K562 (cell line): Measurements from ENCODE around the gene UBE2E2. TPM values are rescaled to one million over a fixed set of nuclear protein-coding genes. Genes with fewer than 3 reads are reported as not detected.

Experiments
- ATAC-seq: fragments of 200-7000 bp; cut with Tn5 transposase; 3 replicates; pipeline ENCODE4 v1.9.1; 2020; ENCODE audit warnings: moderate library complexity
- BruUV-seq: library from RNA; stranded (reverse); fragments of 400-500 nt; replicated peaks from 2 replicates; lab custom pipeline; 2021; lab: Mats Ljungman, UMichigan
- CTCF ChIA-PET: fragments of 300-600 bp; formaldehyde crosslinking; extraction: SDS; loops from one replicate; lab custom pipeline; 2021; ENCODE audit warnings: low intra/inter-chr PET ratio; lab: Yijun Ruan, JAX
- POLR2A ChIA-PET: fragments of 300-600, 350-650 bp; sonication (Branson Sonifier 250); formaldehyde crosslinking; extraction: SDS; loops from one replicate; lab custom pipeline; 2021; ENCODE audit warnings: antibody characterized with exemption, inconsistent platforms; lab: Yijun Ruan, JAX
- DNase-seq, 4 experiments: peaks; one replicate each; pipeline versions ENCODE4 v3.0.0 to v3.0.0-alpha.2; 2011 to 2018; ENCODE audit warnings: low spot score in 3 of 4, mixed read lengths in 3 of 4; ENCODE audit errors: extremely low read depth in 1 of 4
- FAIRE-seq: peaks from 2 replicates; lab custom pipeline; 2011; peaks lifted over from hg19 to GRCh38; lab: Jason Lieb, UNC
- H2AFZ ChIP-seq: 2 replicates; pipeline ENCODE4 v1.6.0; 2011; ENCODE audit warnings: low read depth, low read length, control low read depth, inconsistent platforms
- H3K27ac ChIP-seq: fragments of 200-600 bp; 3 replicates; pipeline ENCODE4 v1.8.0; 2011; ENCODE audit warnings: low read depth, mild to moderate bottlenecking, control low read depth, inconsistent platforms, low read length, moderate library complexity, mixed read lengths; ENCODE audit errors: extremely low read depth
- H3K27me3 ChIP-seq, 2 experiments: fragments of 300-600 bp in 1 of 2; 2 replicates in 1 of 2; 3 replicates in 1 of 2; pipeline versions ENCODE4 v1.6.0 to v1.8.0; 2011; ENCODE audit warnings: inconsistent platforms in 2 of 2, low read length in 2 of 2, mild to moderate bottlenecking in 1 of 2, mixed read lengths in 1 of 2, moderate library complexity in 1 of 2; ENCODE audit not compliant: control insufficient read depth in 2 of 2, insufficient read depth in 2 of 2
- H3K36me3 ChIP-seq: fragments of 300-600 bp; 3 replicates; pipeline ENCODE4 v1.8.0; 2011; ENCODE audit warnings: mild to moderate bottlenecking, low read length, inconsistent platforms; ENCODE audit not compliant: control insufficient read depth, insufficient read depth
- H3K4me1 ChIP-seq, 2 experiments: fragments of 200-600 bp in 1 of 2; replicated peaks in 1 of 2; 2 replicates in 1 of 2; 3 replicates in 1 of 2; pipeline versions ENCODE4 v1.5.1 to v1.8.0; 2011; ENCODE audit warnings: inconsistent platforms in 2 of 2, low read length in 2 of 2, mild to moderate bottlenecking in 1 of 2, mixed read lengths in 1 of 2, moderate library complexity in 1 of 2; ENCODE audit not compliant: control insufficient read depth in 2 of 2, insufficient read depth in 2 of 2
- H3K4me2 ChIP-seq: 2 replicates; pipeline ENCODE4 v1.6.1; 2011; ENCODE audit warnings: low read length, control low read depth, inconsistent platforms, mixed read lengths; ENCODE audit not compliant: insufficient read depth
- H3K4me3 ChIP-seq: fragments of 200-600 bp; sonication (generic), shearing (Covaris generic); 2 replicates; pipeline ENCODE4 v1.5.1; 2016; ENCODE audit warnings: control low read depth, inconsistent platforms
- H3K79me2 ChIP-seq: fragments of 200-600 bp; 3 replicates; pipeline ENCODE4 v1.8.0; 2011; ENCODE audit warnings: low read length, inconsistent platforms; ENCODE audit not compliant: control insufficient read depth, insufficient read depth
- H3K9ac ChIP-seq, 2 experiments: 2 replicates each; pipeline versions ENCODE4 v1.6.0 to v1.6.1; 2011; ENCODE audit warnings: low read depth in 2 of 2, low read length in 2 of 2, control low read depth in 1 of 2, inconsistent platforms in 1 of 2, mild to moderate bottlenecking in 1 of 2, mixed read lengths in 1 of 2; ENCODE audit not compliant: insufficient read depth in 1 of 2
- H3K9me1 ChIP-seq: one replicate; pipeline ENCODE4 v1.6.0; 2011; ENCODE audit warnings: inconsistent platforms, mild to moderate bottlenecking, low read length, moderate library complexity; ENCODE audit not compliant: control insufficient read depth, insufficient read depth
- H3K9me3 ChIP-seq: replicated peaks from 2 replicates; pipeline ENCODE4 v1.5.1; 2011; ENCODE audit warnings: low read depth, low read length, inconsistent platforms; ENCODE audit not compliant: control insufficient read depth, insufficient read depth
- H4K20me1 ChIP-seq: replicated peaks from 2 replicates; pipeline ENCODE4 v1.6.1; 2011; ENCODE audit warnings: low read length, inconsistent platforms, mixed read lengths; ENCODE audit not compliant: control insufficient read depth, insufficient read depth
- ATF2 ChIP-seq: sonication (generic); formaldehyde crosslinking; IDR thresholded peaks from 2 replicates; pipeline ENCODE4 v1.8.1; 2022; ENCODE audit warnings: missing genetic modification reagents
- CCAR2 ChIP-seq: fragments of 200-400 bp; formaldehyde crosslinking; IDR thresholded peaks from 2 replicates; pipeline ENCODE4 v1.6.1; 2017; ENCODE audit warnings: mild to moderate bottlenecking, low read depth, low read length
- ESRRA ChIP-seq: fragments of 450-650 bp; IDR thresholded peaks from 2 replicates; pipeline ENCODE4 v1.6.1; 2014; ENCODE audit warnings: low read depth, mild to moderate bottlenecking, moderate library complexity, borderline replicate concordance
- GATAD2A ChIP-seq: fragments of 450-650 bp; IDR thresholded peaks from 2 replicates; pipeline ENCODE4 v1.6.1; 2017
- NCOA1 ChIP-seq: fragments of 450-650 bp; IDR thresholded peaks from 2 replicates; pipeline ENCODE4 v1.6.1; 2016; ENCODE audit warnings: low read depth
- POLR2B ChIP-seq: fragments of 450-650 bp; IDR thresholded peaks from 2 replicates; pipeline ENCODE4 v1.6.1; 2018; ENCODE audit warnings: low read depth; ENCODE audit not compliant: partially characterized antibody
- PRDM10 ChIP-seq: fragments of 450-650 bp; IDR thresholded peaks from 2 replicates; pipeline ENCODE4 v1.6.1; 2018; ENCODE audit not compliant: partially characterized antibody
- PRPF4 ChIP-seq: fragments of 200-400 bp; formaldehyde crosslinking; IDR thresholded peaks from one replicate; pipeline ENCODE4 v1.6.1; 2017; ENCODE audit warnings: low read length, low read depth, mild to moderate bottlenecking; ENCODE audit not compliant: insufficient read depth, poor library complexity, severe bottlenecking
- THRB ChIP-seq: fragments of 450-650 bp; formaldehyde crosslinking; conservative IDR thresholded peaks from 2 replicates; pipeline ENCODE4 v1.4.0; 2022; ENCODE audit warnings: mild to moderate bottlenecking, missing genetic modification characterization
- ZNF830 ChIP-seq: fragments of 250-450 bp; sonication (Bioruptor Pico); IDR thresholded peaks from 2 replicates; pipeline ENCODE4 v1.5.0; 2021; ENCODE audit warnings: mild to moderate bottlenecking
- WGBS: fragments of 100-300 bp; shearing (Covaris generic); methylation state at CpG from one replicate; pipeline ENCODE4 v1.1.6; 2016; ENCODE audit warnings: low coverage, mixed read lengths; ENCODE audit not compliant: insufficient coverage; ENCODE audit errors: missing lambda C conversion rate; 5-methylcytosine and 5-hydroxymethylcytosine counted together
- in situ Hi-C: fragments of 300-500 bp; cut with MboI; formaldehyde crosslinking; loops from 4 replicates; pipeline ENCODE4 v1.15.0; 2018; ENCODE audit warnings: inconsistent platforms, mixed read lengths
- intact Hi-C: fragments of 100-400 bp; cut with micrococcal nuclease; formaldehyde crosslinking; loops from 2 replicates; pipeline ENCODE4 v1.14.2; 2022
- polyA plus RNA-seq, 8 experiments: library from polyadenylated mRNA; depleted of rRNA in 4 of 8; stranded (reverse) in 5 of 8; unstranded in 3 of 8; fragments of >200 nt; fragmentation: Nextera tagmentation in 2 of 8; fragmentation: Illumina TruSeq in 1 of 8; extraction: Ambion mirVana in 2 of 8; extraction: Trizol in 1 of 8; gene quantifications; 2 replicates each; pipeline versions ENCODE4 v1.2.1 to v1.2.3, GENCODE V29; 2011 to 2014; ENCODE audit warnings: inconsistent platforms in 1 of 8, missing spikeins in 1 of 8
- total RNA-seq, 7 experiments: library from RNA; depleted of rRNA in 6 of 7; stranded (reverse); fragments of >200 nt in 6 of 7; fragmentation: Illumina TruSeq in 2 of 7; extraction: Trizol in 2 of 7; gene quantifications; 2 replicates each; pipeline versions ENCODE4 v1.2.1 to v1.2.3, GENCODE V29; 2011 to 2021; ENCODE audit warnings: low replicate concordance in 1 of 7

The UBE2E2 gene
- total and polyA plus RNA-seq, 9 of the 15 experiments (the other 6 are each of a cell fraction or from before 2014, with no cell fraction given): 0.22 to 5.1 (median 1.9) TPM

GRCh38 chr3:23162934-23163333 lies 40.2 kb upstream of the UBE2E2 start (continued):
- no peak for TF ChIP-seq ATF2 (CRISPR knock-in tag)
- TF ChIP-seq THRB: no peak
- TF ChIP-seq NCOA1: no peak
- no peak for TF ChIP-seq GATAD2A
- no peak for TF ChIP-seq POLR2B

- no peaks in the 10 kb centered on the region; the same call in 1 of the 2 replicates for H3K9me3 ChIP-seq
- no peak for TF ChIP-seq PRDM10
- TF ChIP-seq CCAR2: no peak
- TF ChIP-seq PRPF4: no peak
- no peak for TF ChIP-seq ZNF830 (CRISPR knock-in tag)
- no peak for TF ChIP-seq ESRRA
- no peaks in the 10 kb centered on the region for H3K36me3 ChIP-seq
- POLR2A ChIA-PET: interaction anchor here (1.1 kb wide), 1 partner anchor 11 kb away, joined by 4 read pairs; no protein-coding TSS in a partner anchor
- CTCF ChIA-PET: no interaction called here
- H3K4me1 ChIP-seq: no peaks in the 10 kb centered on the region
- H3K27ac ChIP-seq: no peak overlapping the region
- no peaks in the 10 kb centered on the region for H3K27me3 ChIP-seq
- ATAC-seq (no peak), FAIRE-seq (no peak), DNase-seq (no peak)
- intact Hi-C loops: no loop called here
- H3K4me2 ChIP-seq: no peak overlapping the region
- no peak overlapping the region for H2AFZ ChIP-seq
- H3K9me1 ChIP-seq: no peaks in the 10 kb centered on the region
- in situ Hi-C loops: no loop called here
- WGBS: 0% methylated on average over 1 of the region's 1 CpG
- H4K20me1 ChIP-seq: no peaks in the 10 kb centered on the region
- no peaks in the 10 kb centered on the region for H3K79me2 ChIP-seq
- H3K9ac ChIP-seq: no peak overlapping the region
- no TSS peak for BruUV-seq
- no peak overlapping the region for H3K4me3 ChIP-seq
Observed at GRCh38 chr3:23164746-23165145, 38.4 kb upstream of the UBE2E2 start.
